Fibroblast of skin of abdomen (primary cell): Measurements from ENCODE around the gene DNAH7.
"Not testable (repeated sequence)": the region's sequence is repeated elsewhere in the genome, so short reads cannot be mapped to it uniquely, and the experiment has no call there.

Experiments used
- DNase-seq: peaks from one replicate; pipeline ENCODE4 v3.0.0-alpha.2; 2013

DNAH7 gene

DNA sequence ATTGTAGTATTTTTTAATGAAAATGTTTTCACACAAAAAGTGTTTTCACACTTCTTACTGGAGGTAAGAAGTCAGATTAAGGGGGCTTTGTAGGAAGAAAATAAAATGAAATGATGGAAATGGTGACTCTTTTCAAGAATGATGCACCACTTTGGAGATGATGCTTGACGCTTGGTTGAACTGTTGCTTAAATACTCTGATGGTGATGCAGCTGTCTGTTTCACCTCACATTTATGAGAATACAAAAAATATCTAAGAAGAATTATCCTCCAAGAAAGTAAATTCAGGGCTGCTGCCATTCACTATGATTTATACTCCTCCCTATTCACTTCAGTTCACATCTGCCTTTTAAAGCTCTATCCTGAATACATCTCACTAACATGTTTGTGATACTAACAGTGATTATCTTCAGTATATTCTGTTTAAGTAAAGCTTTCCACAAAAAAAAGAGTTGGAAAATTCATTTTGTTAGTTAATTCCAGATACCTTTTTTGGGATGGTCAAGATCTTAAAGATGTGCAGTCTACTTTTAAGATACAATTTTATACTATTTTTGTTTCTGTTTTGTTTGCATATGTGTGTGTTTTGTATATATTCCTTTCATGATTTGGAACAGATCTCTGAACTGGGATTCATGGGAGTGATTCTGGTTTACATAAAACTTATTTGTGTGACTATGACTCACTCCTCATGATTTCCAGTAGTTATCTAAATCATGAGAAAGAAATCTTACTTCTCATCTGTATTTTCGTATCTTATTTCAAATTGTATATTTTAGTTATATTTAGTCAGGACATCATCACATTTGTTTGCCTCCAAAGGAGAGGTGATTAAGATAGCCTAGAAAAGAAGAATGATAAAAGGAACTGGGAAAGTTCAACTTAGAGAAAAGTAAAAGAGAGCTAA, 358.5 kb downstream of the DNAH7 start:
- peak; percentile 29 for DNase-seq

DNA sequence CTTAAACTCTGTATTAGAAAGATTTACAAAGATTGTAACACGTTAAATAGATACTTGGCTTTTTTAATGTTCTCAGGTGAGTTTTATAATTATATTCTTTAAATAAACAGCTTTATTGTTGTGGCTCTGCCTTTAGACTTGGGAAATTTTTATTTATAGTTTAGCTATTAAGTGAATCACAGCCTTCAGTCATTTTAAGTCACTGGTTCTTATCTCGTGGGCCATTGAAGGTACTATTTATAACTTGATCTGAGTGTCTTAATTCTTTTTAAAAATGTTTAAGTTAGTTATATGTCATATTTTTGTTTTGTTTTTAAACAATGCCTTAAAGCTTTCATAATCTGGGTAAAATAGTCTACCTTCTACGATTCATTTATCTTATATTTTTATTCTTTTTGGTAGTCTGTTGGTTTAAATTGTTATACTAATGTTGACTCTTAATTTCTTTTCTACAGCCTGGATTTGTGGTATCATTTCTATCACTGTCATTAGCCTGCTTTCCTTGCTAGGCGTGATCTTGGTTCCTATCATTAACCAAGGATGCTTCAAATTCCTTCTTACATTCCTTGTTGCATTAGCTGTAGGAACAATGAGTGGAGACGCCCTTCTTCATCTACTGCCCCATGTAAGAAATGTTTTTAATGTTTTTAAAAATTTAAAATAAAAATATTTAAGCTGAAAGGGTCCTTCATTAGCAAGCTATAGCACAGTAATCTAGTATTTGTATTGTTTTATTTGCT, 362.3 kb downstream of the DNAH7 start:
- peak; percentile 60 for DNase-seq

DNA sequence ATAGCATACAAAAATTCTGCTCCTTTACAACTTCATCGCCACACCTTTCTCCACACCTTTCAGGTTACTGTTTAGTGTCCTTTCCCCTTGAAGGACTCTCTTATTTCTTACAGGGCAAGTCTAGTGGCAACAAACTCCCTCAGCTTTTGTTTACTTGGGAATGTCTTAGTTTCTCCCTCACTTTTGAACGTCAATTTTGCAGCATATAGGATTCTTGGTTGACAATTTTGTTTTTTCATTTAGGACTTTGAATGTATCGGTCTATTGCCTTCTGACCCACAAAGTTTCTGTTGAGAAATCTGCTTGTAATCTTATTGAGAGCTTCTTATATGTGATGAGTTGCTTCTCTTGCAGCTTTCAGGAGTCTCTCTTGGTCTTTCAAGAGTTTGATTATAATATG, 368.2 kb downstream of the DNAH7 start:
- DNase-seq = no peak

DNA sequence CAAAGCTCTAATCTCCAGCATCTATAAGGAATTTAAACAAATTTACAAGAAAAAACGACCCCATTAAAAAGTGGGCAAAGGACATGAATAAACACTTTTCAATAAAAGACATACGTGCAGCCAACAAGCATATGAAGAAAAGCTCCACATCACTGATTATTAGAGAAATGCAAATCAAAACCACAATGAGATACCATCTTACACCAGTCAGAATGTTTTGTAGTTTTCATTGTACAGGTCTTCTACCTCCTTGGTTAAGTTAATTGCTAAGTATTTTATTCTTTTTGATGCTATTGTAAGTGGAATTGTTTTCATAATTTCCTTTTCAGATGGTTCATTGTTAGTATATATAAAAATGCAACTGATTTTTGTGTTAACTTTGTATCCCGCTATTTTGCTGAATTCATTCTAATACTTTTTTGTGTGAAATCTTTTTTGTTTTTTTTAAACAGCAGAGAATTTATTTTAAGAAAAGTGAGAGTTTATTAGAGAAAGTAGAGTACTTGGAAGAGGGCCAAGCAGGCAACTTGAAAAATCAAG, 370.9 kb downstream of the DNAH7 start:
- DNase-seq = no peak

DNA sequence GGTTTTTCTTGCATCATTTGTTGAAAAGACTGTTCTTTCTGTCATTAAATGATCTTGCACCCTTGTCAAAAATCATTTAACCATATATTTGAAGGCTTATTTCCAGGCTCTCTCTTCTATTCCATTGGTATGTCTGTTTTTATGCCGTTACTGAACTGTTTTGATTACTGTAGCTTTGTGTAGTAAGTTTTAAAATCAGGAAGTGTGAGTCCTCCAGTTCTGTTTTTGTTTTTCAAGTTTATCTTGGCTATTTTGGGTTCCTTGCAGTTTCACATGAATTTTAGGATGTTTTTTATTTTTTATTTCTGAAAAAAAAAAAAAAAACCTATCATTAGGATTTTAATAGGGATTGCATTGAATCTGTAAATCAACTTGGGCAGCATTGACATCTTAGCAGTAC, 372.6 kb downstream of the DNAH7 start:
- DNase-seq = no peak

DNA sequence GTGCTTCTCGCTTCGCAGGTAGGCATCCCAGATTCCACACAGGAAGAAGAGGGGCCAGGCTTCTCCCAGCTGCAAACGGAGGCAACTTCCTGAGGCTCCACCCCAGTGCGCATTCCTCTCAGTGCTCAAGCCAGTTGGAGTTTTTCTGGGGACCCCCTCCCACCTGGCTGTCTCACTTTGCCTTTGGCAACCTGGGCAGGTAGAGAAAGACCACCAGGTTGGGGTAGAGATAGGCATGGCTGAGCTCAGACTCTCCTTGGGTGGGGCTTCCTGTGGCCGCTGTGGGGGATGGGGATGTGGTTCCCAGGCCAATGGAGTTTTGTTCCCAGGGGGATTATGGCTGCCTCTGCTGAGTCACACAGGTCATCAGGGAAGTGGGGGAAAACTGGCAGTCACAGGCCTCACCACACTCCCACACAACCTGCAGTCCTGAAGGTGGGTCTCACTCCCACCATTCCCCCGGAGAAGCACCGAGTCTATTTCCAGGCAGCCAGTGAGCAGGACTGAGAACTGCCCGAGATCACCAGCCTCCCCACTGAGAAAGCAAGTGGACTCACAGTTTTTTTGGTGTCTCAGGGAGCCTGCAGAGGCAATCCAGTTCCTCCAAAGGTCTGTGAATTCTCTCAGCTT, 373.5 kb downstream of the DNAH7 start:
- DNase-seq = no peak

DNA sequence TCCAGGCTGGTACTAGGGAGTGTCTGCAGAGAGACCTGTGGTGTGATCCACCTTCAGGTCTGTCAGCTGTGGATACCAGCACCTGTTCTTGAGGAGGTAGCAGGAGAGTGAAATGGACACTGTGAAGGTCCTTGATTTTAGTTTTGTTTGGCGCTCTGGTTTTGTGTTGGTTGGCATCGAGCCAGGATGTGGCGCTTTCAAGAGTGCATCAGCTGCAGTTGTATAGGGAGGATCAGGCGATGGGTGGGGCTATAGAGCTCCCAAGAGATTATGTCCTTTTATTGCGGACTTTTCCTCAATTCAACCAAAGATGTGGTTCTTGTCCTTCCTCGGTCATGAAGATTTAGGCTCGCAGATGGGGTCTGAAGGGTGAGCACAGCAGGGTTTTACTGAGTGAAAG, 374.1 kb downstream of the DNAH7 start:
- DNase-seq = no peak

DNA sequence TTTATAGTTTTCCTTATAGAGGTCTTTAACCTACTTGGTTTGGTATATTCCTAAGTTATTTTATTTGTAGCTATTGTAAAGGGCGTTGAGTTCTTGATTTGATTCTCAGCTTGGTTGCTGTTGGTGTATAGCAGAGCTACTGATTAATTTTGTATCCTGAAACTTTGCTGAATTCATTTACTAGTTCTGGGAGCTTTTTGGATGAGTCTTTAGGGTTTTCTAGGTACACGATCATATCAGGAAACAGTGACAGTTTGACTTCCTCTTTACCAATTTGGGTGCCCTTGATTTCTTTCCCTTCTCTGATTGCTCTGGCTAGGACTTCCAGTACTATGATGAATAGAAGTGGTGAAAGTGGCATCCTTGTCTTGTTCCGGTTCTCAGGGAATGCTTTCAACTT, 376.1 kb downstream of the DNAH7 start:
- DNase-seq = not testable (repeated sequence)
